Fibroblast of peridontal ligament (primary cell): ENCODE measurements around the gene WBP1.
"Not testable (repeated sequence)": the region's sequence is repeated elsewhere in the genome, so short reads cannot be mapped to it uniquely, and the experiment has no call there.

Experiments
- DNase-seq: peaks from one replicate; pipeline ENCODE4 v3.0.0-alpha.2; 2010; ENCODE audit errors: extremely low read depth

Gene WBP1

DNA sequence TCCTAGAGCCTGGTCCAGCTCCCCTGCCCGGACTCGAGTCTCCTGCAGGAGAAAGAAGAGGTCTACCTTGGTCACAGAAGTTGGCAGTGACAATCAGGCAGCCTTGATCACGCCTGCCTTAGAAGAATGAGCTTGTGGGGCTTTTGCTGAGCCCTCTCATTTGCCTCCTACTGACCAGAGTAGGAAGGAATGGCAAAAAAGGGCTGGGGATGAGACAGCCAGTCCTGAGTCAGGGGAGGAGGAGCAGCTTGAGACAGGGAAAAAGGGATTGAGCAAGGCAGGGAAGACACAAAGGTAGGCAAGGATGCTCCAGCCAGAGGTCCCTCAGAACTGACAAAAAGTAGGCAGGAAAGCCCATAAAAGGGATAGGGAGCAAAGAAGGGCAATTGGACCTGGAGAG lies 30.7 kb upstream of the WBP1 start:
- no peak for DNase-seq

DNA sequence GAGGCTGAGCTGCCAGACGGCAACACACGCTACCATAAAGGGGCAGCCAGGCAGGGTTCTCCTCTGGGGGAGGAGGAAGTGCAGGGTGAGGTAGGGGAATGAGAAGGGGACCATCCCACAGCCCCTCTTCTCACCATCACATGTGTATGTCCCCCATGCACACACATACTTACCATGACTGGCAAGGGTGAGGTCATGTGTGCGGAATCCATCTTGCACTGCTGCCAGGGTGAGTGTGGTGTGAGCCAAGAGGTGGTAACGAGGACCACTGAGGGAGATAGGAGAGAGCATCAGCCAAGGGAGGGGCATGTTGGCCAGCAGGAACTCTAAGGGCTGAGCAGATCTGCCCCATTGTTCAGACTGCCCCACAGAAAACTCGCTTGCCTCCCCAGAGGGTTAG lies 29.6 kb upstream of the WBP1 start:
- DNase-seq, result no peak

DNA sequence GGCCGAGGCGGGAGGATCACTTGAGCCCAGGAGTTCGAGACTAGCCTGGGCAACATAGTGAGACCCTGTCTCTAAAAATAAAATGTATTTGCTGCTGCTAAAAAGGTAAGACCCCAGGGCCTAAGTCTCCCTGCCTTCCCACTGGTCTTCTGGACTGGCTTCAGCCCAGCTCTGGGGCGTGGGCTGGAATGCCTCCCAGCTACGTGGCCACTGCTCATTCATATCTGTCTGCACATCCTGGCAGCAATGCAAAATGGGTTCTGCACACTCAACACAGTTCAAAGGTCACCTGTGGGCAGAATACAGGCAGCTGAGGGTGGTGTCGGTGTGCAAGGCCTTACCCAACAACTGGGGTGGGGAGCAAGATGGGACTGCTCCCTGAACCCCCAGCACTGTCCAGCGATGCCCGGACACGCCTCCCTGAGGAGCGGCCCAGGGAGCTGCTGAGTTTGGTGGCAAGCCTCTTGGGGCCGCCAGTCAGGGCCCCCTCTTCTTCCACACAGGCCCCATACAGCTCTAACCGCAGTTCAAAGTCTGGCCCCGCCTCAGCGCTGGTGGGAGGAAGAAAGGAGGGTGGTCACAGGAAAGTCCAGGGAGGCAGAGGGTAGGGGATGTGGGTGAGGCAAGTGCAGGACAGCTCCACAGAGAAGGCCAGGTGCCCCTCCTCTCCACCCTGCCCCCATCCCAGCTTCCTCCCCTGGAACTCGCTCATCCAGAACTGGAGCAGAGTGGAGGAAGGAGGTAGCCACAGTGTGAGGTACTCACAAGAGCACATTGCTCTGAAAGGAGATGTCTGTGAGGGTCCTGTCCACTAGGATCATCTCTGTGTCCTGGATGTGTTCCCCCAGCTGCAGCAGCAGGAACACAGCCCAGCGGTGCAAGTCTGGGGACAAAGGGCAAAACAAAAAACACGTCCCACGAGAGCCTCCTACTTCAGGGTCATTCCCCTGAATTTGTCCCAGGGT lies 28.5 kb upstream of the WBP1 start:
- DNase-seq, result no peak

DNA sequence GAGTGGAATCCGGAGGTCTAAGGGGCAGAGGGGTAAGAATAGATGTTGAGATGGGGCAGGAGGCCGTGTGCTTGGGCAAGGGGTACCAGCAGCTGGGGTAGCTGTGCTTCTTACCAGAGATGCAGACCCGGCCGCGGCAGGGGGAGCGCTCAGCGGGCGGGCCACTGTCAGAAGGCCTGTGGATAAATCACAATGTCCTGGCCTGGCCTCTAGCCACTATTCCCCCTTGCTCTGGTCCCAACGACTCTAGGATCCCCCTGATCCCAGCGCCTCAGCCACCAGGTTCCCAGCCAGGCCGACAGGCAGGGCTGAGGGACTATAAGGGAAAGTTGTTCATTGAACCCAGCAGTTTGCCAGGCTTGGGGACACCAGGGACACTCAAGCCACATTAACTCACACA lies 27.7 kb upstream of the WBP1 start:
- no peak for DNase-seq

DNA sequence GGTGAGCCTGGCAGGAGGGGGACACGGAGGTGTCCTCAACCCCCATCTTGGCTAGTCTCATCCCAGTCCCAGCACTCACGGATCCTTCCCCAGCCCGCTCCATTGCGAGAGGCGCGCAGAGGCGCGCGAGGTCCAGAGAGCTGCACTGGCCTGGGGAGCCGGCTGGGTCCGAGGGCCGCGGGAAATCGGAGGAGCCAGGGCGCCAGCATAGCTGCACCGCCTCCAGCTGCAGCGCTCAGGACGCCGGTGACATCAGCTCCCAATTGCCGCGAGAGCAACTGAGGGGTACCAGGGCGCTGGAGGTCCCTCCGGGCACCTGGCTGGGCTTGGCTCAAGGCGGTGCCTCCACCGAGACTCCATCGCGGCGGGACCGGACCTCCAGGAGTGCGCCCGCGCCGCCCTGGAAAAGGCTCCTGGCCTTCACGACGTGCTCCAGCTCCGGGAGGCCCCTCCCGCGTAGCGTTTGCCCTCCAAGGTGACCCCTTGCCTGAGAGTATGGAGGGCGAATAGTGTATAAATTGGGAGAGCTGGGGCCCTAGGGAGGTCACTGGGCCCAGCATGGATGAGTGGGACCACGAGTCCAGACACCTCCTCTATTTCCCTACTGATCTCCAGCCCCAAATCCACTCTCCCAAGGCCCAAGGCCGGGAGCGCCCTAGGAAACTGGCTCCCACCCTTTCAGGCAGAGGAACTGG lies 22.0 kb upstream of the WBP1 start:
- no peak for DNase-seq

DNA sequence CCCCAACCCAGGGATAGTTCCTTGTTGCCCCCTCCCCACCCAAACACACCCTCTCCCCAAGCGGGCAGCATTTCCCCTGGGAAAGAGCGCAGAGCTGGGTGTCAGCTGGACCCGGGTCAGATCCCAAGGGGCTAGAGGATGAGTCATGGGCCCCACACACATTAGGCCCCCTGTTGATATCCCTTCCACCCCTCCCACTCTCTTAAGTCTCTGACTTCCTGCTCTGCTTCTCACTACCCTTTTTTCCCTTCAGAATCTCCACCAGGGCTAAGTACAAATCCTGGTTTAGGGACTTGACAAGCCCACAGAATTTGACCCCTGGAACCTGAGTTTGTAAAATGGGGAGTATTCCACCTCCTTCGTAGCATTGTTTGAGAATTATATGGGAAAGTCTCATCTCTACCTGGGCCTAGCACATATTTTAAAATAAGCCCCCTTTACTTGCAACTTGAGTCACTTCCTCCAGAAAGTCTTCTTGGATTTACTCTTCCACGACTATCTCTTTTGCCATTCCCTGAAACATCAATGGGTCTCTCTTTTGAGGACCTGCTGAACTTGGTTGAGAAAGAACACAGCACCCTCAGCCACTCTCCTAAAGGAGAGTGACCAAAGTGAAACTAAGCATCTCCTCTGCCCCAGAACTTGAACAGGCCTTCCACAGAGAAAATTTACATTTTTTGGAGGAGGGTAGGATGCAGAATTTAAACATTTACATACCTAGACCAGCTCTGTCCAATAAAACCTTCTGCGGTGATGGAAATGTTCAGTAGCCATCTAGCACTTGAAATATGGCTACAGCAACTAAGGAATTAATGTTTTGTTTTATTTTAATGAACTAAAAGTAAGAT lies 21.2 kb upstream of the WBP1 start:
- no peak for DNase-seq

DNA sequence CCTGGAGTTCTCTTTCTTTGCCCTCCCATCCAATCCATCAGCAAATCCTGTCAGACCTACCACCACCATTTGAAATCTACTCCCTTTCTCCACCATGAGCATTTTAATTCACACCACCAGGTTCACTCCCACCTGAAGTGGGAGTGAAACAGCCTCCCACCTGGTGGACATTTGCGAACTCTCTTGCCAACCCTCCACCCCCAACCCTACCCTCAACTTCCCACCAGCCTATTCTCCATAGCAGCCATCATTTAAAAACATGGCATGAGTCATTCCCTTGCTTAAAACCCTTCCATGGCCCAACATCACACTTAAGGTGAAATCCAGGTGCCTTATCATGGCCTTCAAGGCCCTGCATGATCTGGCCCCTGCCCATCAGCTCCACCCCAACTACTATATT lies 20.0 kb upstream of the WBP1 start:
- DNase-seq, result no peak

DNA sequence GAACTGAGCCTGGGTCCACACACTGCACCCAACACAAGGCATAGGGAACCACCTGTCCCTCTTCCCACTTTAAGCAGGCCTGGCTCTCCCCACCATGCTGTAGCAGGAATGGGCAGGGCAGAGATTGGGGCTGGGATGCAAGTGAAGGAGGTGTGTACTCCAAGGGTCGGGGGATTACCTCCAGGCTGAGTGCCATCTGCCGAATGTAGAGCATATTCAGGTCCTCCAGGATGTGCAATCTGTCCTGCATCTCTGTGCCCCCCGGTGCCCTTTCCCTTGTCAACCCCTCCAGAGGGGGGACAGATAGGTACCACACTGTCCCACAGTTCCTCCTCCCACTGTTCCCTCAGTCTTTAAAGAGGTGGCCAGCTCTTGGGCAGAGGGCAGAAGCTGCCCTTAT lies 18.9 kb upstream of the WBP1 start:
- DNase-seq, result no peak

DNA sequence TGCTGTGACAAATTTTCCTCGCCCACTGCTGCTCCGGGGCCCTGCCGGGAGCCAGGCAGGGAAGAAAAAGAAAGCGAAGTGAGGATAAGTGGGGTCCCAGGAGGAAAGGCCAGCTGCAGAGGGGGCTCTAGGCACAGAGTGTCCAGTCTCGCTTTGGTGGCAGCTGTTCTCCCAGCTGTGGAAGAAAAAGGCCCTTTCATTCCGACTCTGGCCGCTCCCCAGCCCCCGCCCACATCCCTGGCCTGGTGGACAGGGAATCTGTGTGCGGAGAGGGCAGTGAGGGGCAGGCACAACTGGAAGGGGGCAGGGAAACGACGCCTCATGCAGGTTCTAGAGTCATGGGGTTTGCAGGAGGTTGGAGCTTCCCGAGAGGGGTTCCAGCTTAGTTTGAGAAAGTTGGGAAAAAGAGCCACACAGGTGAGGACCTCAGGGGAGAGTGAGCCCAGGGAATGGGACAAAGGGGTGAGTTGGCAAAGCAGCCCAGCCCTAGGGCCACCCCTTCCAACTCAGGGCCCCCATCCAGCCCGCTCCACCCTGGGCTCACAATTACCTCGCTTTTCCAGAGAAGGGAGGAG lies 18.3 kb upstream of the WBP1 start:
- peak; percentile 47 for DNase-seq

DNA sequence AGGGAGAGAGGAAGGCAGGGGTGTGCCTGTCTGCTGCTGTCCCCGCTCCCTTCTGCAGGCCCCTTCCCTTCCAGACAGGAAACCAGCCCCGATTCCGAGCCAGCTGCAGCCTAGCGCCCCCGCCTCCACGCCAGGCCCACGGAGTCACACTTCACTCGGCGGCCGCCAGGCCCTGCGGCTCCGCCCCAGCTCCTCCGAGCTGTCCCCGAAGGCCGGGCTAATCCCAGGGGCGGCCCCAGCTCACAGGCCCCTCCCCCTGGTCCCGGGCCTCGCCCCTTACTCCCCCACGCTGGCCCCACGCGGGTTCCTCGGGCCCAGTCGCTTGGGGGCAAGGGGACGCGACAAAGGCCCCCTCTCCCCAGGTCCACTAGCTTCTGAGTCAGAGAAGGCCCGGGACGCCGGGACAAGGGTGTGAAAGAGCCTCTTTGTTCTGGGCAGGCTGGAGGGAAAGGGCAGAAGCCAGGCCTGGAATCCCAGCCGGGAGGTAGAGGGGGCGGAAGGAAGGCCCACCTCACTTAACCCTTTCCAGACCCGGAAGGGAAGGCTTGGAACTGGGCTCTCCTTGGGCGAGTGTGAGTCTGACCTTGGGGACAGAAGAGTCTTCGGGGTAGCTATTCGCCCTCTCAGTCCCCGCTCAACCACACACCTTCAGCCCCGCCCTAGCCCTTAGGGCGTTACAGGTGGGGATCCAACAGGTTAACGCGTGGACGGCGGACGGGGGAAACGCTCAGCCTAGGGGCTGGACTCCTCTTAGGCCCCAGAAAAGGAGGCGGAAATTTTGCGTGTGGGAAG lies 17.7 kb upstream of the WBP1 start:
- DNase-seq, result peak; percentile 69

DNA sequence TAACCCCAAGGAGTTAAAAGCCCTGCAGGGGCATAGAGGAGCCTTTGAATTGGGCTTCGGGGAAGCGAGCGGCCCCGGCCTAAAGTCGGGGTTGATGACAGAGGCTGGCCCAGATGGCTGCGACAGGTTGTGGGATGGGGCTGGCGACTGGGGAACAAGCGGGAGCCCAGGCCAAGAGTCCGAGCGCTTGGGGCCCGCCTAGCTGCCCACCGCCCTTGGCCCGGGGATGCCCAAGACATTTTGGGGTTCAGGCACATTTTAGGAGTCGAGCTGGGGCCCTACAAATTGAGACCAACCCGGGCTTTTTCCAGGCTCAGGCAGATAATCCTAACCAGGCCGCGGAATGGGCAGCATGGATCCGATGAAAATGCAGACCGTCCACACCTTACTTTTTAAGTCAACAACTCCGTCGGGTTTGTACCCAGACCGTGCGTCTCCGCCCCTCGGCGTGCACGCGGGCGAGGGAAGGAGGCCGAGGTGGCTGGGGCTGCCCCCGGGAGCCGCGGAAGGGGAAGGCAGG lies 17.0 kb upstream of the WBP1 start:
- no peak for DNase-seq

DNA sequence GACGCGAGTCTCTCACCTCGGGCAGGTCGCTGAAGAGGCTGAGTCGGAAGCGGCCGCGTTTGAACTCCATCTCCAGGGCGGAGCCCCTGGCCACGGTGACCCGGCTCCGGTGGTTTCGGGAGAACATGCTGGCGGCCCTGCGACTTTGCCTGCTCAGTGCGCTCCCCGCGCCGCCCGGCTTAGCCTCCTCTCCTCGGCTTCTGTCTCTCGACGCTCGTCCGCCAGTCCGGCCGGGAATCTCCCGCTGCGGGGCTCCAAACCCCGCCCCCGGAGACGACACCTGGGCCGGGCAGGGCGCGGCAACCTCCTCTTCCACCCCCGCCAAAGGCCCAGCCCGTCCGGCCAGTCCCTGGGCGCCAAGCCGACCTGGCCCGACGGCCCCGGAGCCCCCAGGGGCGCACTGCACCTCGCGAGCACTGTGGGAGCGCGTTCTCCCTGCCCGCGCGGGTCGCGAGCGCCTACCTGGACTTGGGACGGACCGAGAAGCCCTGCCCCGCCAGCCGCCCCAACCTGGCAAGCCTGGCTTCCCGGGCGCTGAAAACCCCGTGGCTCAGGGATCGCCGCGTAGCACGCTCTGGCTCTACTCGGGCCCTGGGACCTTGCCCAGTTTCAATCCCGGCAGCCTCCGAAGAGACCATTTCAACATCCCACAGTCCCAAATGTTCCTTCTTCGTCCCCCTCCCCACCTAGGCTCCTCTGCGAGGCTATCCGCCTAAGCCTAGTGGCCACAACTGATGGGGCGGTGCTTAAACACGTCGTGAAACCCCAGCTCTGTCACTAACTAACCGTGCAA lies 16.4 kb upstream of the WBP1 start, which contains the start of gene RTKN:
TSS of gene RTKN (minus strand) at position 248 of the 793 bp plus-strand sequence. CDS start at position 127, 121 bp downstream.
- no peak for DNase-seq

DNA sequence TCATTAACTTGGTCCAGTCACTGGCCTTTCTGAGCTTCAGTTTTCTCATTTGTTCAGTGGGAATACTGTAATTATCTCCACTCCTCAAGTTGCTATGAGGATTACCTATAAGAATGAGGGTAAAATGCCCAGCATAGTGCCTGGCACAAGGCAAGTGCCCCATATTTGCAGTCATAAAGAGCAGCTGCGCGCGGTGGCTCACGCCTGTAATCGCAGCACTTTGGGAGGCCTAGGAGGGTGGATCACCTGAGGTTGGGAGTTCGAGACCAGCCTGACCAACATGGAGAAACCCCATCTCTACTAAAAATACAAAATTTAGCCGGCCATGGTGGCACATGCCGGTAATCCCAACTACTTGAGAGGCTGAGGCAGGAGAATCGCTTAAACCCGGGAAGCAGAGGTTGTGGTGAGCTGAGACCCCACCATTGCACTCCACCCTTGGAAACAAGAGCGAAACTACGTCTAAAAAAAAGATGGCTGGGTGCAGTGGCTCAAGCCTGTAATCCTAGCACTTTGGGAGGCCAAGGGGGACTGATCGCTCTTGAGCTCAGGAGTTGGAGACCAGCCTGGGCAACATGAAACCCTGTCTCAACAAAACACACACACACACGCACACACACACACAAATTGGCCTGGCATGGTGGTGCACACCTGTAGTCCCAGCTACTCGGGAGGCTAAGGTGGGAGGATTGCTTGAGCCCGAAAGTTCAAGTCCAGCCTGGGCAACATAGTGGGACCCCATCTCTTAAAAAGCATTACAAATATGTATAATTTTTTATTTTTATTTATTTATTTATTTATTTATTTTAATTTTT lies 15.5 kb upstream of the WBP1 start:
- not testable (repeated sequence) for DNase-seq

DNA sequence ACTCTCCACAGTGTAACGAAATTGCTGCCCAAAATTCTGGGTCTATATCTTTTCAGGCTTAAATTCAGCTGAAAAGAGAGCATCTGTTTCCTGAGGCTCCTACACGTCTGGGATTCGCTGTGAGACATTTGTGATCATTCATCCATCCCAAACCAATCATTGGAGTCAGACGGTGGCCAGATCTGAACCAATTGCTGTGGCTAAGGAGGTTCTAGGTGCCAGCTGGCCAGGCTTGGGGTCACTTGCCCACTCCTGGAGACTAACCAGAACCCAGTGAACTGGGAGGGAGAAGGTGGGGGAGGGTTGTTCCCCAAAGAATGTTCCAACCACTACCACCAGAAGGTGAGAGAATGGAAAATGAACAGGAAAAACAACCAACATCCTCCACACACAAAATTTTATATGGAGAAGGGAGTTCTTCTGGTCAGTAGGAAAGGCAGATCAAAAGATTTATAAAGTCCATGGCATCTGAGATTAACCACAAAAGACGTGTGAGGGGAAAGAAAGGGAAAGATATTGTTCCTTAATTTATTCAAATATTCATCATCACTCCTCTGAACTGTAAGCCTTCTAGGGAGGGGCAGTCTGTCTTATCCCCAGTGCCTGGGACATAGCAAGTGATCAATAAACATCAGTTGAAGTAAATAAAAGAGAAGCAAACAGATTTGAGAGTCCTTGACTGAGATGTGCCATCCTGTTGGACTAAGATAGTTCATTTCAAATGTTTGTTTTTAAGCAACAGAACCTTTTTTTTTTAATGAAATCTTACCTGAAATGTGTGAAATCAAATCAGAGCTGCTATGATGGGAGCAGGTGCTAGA lies 13.5 kb upstream of the WBP1 start:
- DNase-seq, result no peak

DNA sequence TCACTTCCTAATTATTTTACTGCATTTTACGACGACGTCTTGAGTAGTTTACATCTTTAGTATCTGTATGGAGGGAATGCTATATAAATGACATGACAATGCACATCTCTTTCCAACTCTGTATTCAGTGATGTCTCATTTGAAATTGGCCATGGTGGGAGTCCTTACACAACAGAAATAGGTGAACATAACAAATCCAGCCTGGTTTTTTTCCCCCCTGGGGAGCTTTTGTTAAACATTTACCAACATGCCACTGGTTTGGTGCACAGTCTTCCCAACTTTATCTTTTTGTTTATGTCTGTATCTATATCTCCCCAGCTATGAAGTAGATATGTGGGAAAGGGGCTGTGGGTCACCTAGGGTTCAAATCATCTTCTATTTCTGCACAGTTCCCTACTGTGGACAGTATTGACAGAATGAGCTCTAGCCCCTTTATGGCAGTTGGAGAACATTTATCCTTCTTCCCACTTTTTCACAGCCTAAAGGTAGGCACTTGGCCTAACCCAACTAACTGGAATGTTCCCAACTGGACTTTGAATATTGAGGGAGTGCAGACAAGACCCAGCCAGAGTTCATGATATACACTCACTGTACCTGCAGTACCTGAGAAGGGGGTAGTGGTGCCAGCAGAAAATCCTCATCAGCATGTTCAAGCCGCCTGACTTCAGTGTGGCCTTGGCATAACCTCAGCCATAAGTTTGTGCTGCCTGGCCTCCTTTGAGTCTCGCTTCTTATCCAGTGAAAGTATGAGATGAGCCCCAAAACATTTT lies 10.8 kb upstream of the WBP1 start:
- no peak for DNase-seq

DNA sequence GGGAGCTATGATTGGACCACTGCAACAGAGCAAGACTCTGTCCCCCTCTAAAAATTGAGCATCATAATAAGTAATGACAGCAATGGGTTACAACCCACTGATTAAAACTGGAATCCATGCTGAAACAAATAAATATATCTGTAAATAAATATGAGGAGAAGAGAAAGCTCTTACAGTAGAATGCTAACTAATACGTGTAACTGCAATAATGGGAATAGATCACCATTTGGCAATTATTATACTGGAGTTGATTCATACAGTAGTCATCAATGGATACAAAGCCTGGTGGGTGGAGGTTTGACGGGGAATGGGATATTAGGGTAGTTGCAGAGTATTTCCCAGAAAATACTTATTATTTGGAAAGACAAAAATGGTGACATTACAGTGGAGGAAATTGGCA lies 9.5 kb upstream of the WBP1 start:
- DNase-seq, result no peak

DNA sequence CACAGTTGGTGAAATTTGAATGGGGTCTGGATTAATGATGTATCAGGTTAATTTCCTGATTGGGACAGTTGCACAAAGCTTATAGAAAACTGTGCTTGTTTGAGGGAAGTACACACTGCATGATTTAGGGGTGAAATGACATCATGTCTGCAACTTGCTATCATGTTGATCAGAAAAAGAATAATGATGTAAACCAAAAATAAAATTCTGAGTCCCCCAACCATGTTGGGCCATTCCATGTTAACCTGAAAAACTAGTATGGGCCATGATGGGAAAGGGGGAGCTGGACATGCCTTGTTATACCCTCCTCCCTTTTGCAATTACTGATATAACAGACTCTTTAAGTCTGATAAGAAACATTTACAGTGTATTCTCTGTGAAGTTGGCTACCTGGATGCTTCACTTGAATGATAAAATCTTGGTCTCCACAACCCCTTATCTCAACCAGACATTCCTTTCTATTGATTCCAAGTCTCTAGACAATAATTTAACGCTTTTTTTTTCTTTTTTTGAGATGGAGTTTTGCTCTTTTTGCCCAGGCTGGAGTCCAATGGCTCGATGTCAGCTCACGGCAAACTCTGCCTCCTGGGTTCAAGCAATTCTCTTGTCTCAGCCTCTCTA lies 7.6 kb upstream of the WBP1 start:
- no peak for DNase-seq
